ENCODE data around the gene CHML. TPM values are rescaled to one million over a fixed set of nuclear protein-coding genes. Genes with fewer than 3 reads are reported as not detected.
A peak's percentile ranks its signal among the peaks of the same experiment; 100 is the strongest.

CHML gene
- total RNA-seq, 4 donors from 2014 or later = 5.7 to 9.6 (median 6.8) TPM

- TF ChIP-seq CTCF (IDR thresholded peaks at IDR 0.05) (no peak), EP300 (IDR thresholded peaks at IDR 0.05) (no peak), POLR2A (IDR thresholded peaks at IDR 0.05) (no peak)
- H3K4me1 ChIP-seq = peaks cover 0 to 57% (median 10%) of the 10 kb centered on the region in 4 donors
- H3K27me3 ChIP-seq = no peaks in the 10 kb centered on the region
- no peaks in the 10 kb centered on the region for H3K36me3 ChIP-seq
- H3K4me3 ChIP-seq = peak overlapping the region in 3 of 4 donors; percentile 30 to 95 (median 47)
- H3K27ac ChIP-seq = peak overlapping the region; percentile 29 to 93 (median 82)
- 85 to 91% methylated on average over 9 of the region's 9 CpGs for WGBS, 2 donors
- no peak for DNase-seq (ENCODE audit: low spot score in 2 of 2)
- no peaks in the 10 kb centered on the region for H3K9me3 ChIP-seq
Observed at GRCh38 chr1:241640867-241641622, 876 bp upstream of the CHML start.

GRCh38 chr1:241639623-241640148 is 483 bp downstream of the CHML start:
- no peak for TF ChIP-seq POLR2A (IDR thresholded peaks at IDR 0.05)
- TF ChIP-seq CTCF (IDR thresholded peaks at IDR 0.05) = no peak
- TF ChIP-seq EP300 (IDR thresholded peaks at IDR 0.05) = no peak
- Histone ChIP-seq H3K27me3 (no peaks in the 10 kb centered on the region), H3K4me3 (peak overlapping the region; percentile 77 to 95 (median 80)), H3K36me3 (peaks cover 0 to 10% (median 0%) of the 10 kb centered on the region in 3 donors), H3K9me3 (no peaks in the 10 kb centered on the region), H3K4me1 (peaks cover 0 to 47% (median 10%) of the 10 kb centered on the region in 4 donors), H3K27ac (peak overlapping the region; percentile 64 to 93 (median 90))
- DNase-seq (ENCODE audit: low spot score in 2 of 2) = peak in 1 of 2 donors; percentile 21
- WGBS, 2 donors = 1 to 3% methylated on average over 26 to 28 of the region's 42 CpGs

GRCh38 chr1:241638909-241639622 is 1.1 kb downstream of the CHML start:
- H3K27ac ChIP-seq = peak overlapping the region in 3 of 4 donors; percentile 88 to 93 (median 92)

GRCh38 chr1:241638099-241638682 is 2.0 kb downstream of the CHML start:
- Histone ChIP-seq H3K4me1 (peaks cover 0 to 44% (median 10%) of the 10 kb centered on the region in 4 donors), H3K27me3 (no peaks in the 10 kb centered on the region), H3K36me3 (peaks cover 0 to 12% (median 0%) of the 10 kb centered on the region in 3 donors), H3K27ac (no peak overlapping the region), H3K4me3 (no peak overlapping the region), H3K9me3 (no peaks in the 10 kb centered on the region)
- no peak for TF ChIP-seq CTCF (IDR thresholded peaks at IDR 0.05)
- TF ChIP-seq EP300 (IDR thresholded peaks at IDR 0.05) = no peak
- no peak for TF ChIP-seq POLR2A (IDR thresholded peaks at IDR 0.05)
- no peak for DNase-seq (ENCODE audit: low spot score in 2 of 2)
- WGBS, 2 donors = 68 to 70% methylated on average over 5 of the region's 5 CpGs

More at GRCh38 chr1:241638909-241639622, 1.1 kb downstream of the CHML start:
- H3K27me3 ChIP-seq = no peaks in the 10 kb centered on the region
- no peak for TF ChIP-seq EP300 (IDR thresholded peaks at IDR 0.05)
- TF ChIP-seq POLR2A (IDR thresholded peaks at IDR 0.05) = no peak
- no peak for TF ChIP-seq CTCF (IDR thresholded peaks at IDR 0.05)
- DNase-seq (ENCODE audit: low spot score in 2 of 2) = peak in 1 of 2 donors; percentile 9
- 4 to 10% methylated on average over 11 of the region's 11 CpGs for WGBS, 2 donors
- H3K4me3 ChIP-seq = peak overlapping the region; percentile 77 to 95 (median 80)
- H3K9me3 ChIP-seq = no peaks in the 10 kb centered on the region
- peaks cover 0 to 12% (median 0%) of the 10 kb centered on the region in 3 donors for H3K36me3 ChIP-seq
- peaks cover 0 to 44% (median 10%) of the 10 kb centered on the region in 4 donors for H3K4me1 ChIP-seq

Measured in tibial nerve (tissue), 4 donors.